Measurements from ENCODE around the gene LHB.

The LHB gene

GRCh38 chr19:49017666-49018351 lies 918 bp upstream of the LHB start:
- Histone ChIP-seq H3K27me3 (no peaks in the 10 kb centered on the region), H3K4me1 (peaks cover 12% of the 10 kb centered on the region), H3K36me3 (peaks cover 17% of the 10 kb centered on the region), H3K9me3 (no peaks in the 10 kb centered on the region), H3K4me3 (ENCODE audit: low read depth, low read length) (peak overlapping the region; percentile 62)
- DNase-seq = peak; percentile 83
- TF ChIP-seq, protein P1, sequence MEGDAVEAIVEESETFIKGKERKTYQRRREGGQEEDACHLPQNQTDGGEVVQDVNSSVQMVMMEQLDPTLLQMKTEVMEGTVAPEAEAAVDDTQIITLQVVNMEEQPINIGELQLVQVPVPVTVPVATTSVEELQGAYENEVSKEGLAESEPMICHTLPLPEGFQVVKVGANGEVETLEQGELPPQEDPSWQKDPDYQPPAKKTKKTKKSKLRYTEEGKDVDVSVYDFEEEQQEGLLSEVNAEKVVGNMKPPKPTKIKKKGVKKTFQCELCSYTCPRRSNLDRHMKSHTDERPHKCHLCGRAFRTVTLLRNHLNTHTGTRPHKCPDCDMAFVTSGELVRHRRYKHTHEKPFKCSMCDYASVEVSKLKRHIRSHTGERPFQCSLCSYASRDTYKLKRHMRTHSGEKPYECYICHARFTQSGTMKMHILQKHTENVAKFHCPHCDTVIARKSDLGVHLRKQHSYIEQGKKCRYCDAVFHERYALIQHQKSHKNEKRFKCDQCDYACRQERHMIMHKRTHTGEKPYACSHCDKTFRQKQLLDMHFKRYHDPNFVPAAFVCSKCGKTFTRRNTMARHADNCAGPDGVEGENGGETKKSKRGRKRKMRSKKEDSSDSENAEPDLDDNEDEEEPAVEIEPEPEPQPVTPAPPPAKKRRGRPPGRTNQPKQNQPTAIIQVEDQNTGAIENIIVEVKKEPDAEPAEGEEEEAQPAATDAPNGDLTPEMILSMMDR (IDR thresholded peaks at IDR 0.05; ENCODE audit: low read depth, low read length) = peak; percentile 45

DNA sequence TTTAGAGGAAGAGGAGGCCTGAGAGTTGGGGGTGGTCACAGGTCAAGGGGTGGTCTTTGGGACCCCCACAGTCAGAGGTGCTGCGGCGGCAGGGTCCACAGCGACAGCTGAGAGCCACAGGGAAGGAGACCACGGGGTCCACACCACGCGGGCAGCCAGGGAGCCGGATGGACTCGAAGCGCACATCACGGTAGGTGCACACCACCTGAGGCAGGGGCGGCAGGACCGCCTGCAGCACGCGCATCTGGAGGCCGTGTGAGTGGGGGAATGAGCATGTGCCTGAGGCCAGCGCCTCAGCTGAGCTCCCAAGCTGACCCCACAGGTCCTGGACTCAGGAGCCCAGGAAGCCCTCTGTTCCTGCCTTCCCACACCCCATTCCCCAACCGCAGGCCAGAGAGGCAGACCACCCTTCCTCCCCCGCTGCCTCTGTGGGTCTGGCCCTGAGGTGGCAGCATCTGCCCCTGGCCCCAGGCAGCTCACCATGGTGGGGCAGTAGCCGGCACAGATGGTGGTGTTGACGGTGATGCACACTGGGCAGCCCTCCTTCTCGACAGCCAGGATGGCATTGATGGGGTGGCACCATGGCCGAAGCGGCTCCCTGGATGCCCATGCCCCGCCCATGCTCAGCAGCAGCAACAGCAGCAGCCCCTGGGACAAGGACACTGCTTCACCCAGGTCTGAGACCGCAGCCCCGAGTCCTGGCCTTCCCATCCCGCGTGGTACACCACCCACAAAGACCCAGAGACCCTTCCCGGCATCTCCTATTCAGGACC lies 638 bp downstream of the LHB start:
- TF ChIP-seq, protein P1 (IDR thresholded peaks at IDR 0.05; ENCODE audit: low read depth, low read length) = no peak
- Histone ChIP-seq H3K4me3 (ENCODE audit: low read depth, low read length) (no peak overlapping the region), H3K36me3 (peaks cover 29% of the 10 kb centered on the region), H3K27me3 (no peaks in the 10 kb centered on the region), H3K9me3 (no peaks in the 10 kb centered on the region), H3K4me1 (peaks cover 12% of the 10 kb centered on the region)
- DNase-seq = no peak

GRCh38 chr19:49014870-49015255 lies 2.0 kb downstream of the LHB start:
- TF ChIP-seq, protein P1 (IDR thresholded peaks at IDR 0.05; ENCODE audit: low read depth, low read length) = no peak
- H3K36me3 ChIP-seq = peaks cover 40% of the 10 kb centered on the region
- no peak for DNase-seq
- no peaks in the 10 kb centered on the region for H3K27me3 ChIP-seq
- peaks cover 5% of the 10 kb centered on the region for H3K4me1 ChIP-seq
- H3K4me3 ChIP-seq (ENCODE audit: low read depth, low read length) = no peak overlapping the region
- no peaks in the 10 kb centered on the region for H3K9me3 ChIP-seq

DNA sequence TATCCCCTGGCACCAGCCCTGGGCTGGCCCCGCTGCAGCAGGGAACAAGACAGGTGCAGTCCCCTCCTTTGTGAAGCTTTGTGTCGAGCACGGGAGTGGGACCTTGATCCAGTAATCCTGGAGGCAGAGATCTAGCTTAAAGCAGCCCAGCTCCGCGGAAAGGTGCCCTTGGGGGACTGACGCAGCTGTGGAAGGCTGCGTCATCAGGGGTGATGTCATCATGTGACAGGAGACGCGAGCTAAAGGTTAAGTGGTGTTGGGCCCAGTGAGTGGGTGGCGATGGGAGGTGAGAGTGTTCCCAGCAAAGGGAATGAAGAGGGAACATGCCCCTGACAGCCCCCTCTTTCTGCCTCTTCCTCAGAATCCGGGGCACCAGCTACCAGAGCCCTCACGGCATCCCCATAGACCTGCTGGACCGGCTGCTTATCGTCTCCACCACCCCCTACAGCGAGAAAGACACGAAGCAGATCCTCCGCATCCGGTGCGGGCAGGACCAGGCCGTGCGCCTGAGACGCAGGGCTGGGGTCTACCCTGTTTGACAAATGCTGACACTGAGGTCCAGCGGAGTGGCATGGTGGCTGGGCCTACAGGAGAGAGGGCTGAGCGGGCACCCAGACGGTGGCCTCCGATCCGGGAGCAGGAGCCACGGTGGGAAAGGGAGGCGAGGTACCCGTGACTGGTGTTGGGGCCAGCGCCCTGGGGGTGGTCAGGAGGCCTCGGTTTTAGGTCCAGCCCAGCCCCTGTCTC lies 2.6 kb downstream of the LHB start:
- TF ChIP-seq, protein P1 (IDR thresholded peaks at IDR 0.05; ENCODE audit: low read depth, low read length) = no peak
- Histone ChIP-seq H3K4me3 (ENCODE audit: low read depth, low read length) (no peak overlapping the region), H3K36me3 (peaks cover 46% of the 10 kb centered on the region), H3K27me3 (no peaks in the 10 kb centered on the region), H3K9me3 (no peaks in the 10 kb centered on the region), H3K4me1 (peaks cover 2% of the 10 kb centered on the region)
- DNase-seq = no peak

DNA sequence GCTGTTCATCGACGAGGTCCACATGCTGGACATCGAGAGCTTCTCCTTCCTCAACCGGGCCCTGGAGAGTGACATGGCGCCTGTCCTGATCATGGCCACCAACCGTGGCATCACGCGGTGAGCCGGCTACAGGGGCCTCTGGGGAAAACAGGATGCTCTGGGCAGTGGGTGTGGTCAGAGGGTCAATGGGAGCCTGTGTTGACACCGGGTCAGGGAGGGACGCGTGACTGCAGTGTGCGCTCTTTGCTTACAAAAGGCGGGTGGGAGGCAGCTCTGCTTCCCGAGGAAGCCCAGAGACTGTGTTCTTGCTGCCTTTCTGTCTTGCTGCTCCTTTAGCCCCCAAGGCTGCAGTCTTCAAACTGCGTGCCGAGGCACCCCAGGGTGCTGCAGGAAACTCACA lies 5.7 kb downstream of the LHB start:
- Histone ChIP-seq H3K4me3 (ENCODE audit: low read depth, low read length) (no peak overlapping the region), H3K9me3 (no peaks in the 10 kb centered on the region), H3K27me3 (no peaks in the 10 kb centered on the region), H3K36me3 (peaks cover 66% of the 10 kb centered on the region), H3K4me1 (no peaks in the 10 kb centered on the region)
- DNase-seq = no peak
- TF ChIP-seq, protein P1 (IDR thresholded peaks at IDR 0.05; ENCODE audit: low read depth, low read length) = no peak
